ENCODE results near the gene EVC2.

The EVC2 gene

GRCh38 chr4:5640096-5640495 lies 68.3 kb downstream of the EVC2 start:
- H3K27me3 Mint-ChIP-seq = no peaks in the 10 kb centered on the region
- no peaks in the 10 kb centered on the region for H3K4me1 Mint-ChIP-seq (ENCODE audit: low read depth)
- H3K36me3 Mint-ChIP-seq (ENCODE audit: low read depth) = no peaks in the 10 kb centered on the region
- no peak overlapping the region for H3K27ac Mint-ChIP-seq
- no peaks in the 10 kb centered on the region for H3K9me3 Mint-ChIP-seq
- no peak overlapping the region for H3K4me3 Mint-ChIP-seq

DNA sequence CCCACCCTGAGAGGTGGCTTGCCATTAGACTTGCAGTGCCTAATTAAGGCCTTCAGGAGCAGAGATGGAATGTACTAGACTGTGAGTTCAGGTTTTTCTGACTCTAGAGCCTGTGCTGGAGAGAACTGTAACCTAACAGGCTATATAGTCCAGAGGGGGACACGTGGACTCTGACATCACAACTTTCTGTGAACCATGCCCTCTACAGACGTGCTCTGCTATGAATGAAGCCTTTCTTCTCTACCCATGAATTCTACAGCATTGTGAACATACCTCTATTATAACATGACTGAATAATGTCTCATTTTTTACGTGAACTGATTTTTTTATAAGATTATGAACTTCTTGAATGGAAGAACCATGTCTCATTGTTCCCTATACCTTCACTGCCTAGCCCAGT lies 68.8 kb downstream of the EVC2 start:
- Mint-ChIP-seq H3K4me1 (ENCODE audit: low read depth) (no peaks in the 10 kb centered on the region), H3K27ac (no peak overlapping the region), H3K36me3 (ENCODE audit: low read depth) (no peaks in the 10 kb centered on the region), H3K9me3 (no peaks in the 10 kb centered on the region), H3K4me3 (no peak overlapping the region), H3K27me3 (no peaks in the 10 kb centered on the region)

GRCh38 chr4:5638976-5639375 lies 69.4 kb downstream of the EVC2 start:
- no peaks in the 10 kb centered on the region for H3K36me3 Mint-ChIP-seq (ENCODE audit: low read depth)
- no peaks in the 10 kb centered on the region for H3K4me1 Mint-ChIP-seq (ENCODE audit: low read depth)
- H3K4me3 Mint-ChIP-seq = no peak overlapping the region
- H3K9me3 Mint-ChIP-seq = no peaks in the 10 kb centered on the region
- H3K27ac Mint-ChIP-seq = no peak overlapping the region
- no peaks in the 10 kb centered on the region for H3K27me3 Mint-ChIP-seq

- Mint-ChIP-seq H3K4me3 (no peak overlapping the region), H3K36me3 (ENCODE audit: low read depth) (no peaks in the 10 kb centered on the region), H3K27ac (no peak overlapping the region), H3K4me1 (ENCODE audit: low read depth) (no peaks in the 10 kb centered on the region), H3K27me3 (no peaks in the 10 kb centered on the region), H3K9me3 (no peaks in the 10 kb centered on the region)
Measured at GRCh38 chr4:5638316-5638715, 70.0 kb downstream of the EVC2 start.

DNA sequence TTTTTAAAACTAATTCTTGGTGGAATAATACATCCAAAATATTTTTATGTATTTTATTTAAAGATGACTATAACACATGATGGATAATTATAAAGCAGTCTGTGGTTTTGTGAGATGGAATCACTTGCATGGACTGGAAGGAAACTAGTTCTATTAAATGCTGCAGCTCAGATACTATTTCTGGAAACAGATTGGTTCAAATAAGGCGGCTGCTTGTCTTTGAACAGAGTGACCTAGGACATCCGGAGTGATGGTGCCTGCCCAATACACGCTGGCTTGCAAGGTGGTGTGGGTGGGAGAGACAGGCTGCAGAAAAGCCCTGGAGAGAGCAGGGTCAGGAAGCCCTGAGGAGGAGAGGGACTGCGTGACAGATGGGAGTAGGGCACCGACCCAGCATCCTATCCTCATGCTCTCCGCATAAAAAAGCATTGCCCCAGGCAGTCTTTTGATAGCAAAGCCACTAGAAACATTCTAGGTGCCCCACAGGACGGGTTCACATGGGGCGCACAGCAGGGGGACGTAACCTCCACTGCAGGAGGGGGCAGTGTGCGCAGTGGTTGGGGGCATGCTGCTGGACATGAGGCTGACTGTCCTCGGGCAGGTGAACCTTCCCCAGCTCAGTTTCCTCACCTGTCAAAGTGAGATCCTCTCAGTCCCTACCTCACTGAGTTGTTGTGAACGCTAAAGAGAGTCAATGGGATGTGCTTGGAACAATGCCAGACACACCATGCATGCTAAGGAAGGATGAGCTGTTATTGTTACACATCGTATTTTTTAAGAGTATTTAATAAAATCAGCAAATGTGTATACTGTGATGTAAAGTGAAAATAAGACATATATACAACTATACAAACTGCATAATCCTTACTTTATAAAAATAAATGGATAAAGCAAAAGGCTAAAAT lies 71.3 kb downstream of the EVC2 start:
- Mint-ChIP-seq H3K27ac (no peak overlapping the region), H3K36me3 (ENCODE audit: low read depth) (no peaks in the 10 kb centered on the region), H3K4me3 (no peak overlapping the region), H3K4me1 (ENCODE audit: low read depth) (no peaks in the 10 kb centered on the region), H3K9me3 (no peaks in the 10 kb centered on the region), H3K27me3 (no peaks in the 10 kb centered on the region)

DNA sequence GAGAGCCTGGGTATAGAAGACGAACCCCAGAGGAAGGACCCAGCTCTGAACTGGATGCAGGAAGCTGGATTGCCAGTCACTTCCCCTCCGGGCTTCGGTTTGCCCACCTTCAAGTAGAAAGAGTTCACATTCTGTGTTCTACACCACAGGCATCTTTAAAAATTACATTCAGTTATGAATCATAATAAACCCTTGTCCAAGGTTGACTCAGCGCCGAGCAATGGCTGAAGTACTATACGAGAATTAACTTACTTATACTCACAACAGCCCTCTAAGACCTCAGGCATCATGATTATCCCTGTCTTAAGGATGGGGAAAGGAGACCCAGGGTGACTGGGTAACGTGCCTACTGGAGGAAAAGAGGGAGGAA lies 72.5 kb downstream of the EVC2 start:
- Mint-ChIP-seq H3K27ac (no peak overlapping the region), H3K4me1 (ENCODE audit: low read depth) (no peaks in the 10 kb centered on the region), H3K27me3 (no peaks in the 10 kb centered on the region), H3K4me3 (no peak overlapping the region), H3K9me3 (no peaks in the 10 kb centered on the region), H3K36me3 (ENCODE audit: low read depth) (no peaks in the 10 kb centered on the region)

GRCh38 chr4:5632571-5632970 lies 75.8 kb downstream of the EVC2 start:
- Mint-ChIP-seq H3K27me3 (no peaks in the 10 kb centered on the region), H3K4me3 (no peak overlapping the region), H3K27ac (no peak overlapping the region), H3K4me1 (ENCODE audit: low read depth) (no peaks in the 10 kb centered on the region), H3K9me3 (no peaks in the 10 kb centered on the region), H3K36me3 (ENCODE audit: low read depth) (no peaks in the 10 kb centered on the region)

DNA sequence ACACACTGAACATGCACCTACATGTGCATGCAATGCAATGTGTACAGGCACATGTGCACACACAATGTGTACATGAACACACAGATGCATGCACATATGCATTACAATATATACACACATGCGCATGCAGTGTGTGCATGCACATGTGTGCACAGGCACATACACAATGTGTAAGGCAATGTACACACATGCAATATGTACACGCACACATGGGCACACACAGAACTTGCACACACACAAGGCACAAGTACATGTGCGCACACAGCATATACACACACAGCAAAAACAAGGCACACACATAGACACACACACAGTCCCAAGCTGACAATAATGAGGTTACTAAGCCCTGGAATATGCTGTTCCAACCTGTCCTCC lies 76.3 kb downstream of the EVC2 start:
- Mint-ChIP-seq H3K27ac (no peak overlapping the region), H3K36me3 (ENCODE audit: low read depth) (no peaks in the 10 kb centered on the region), H3K27me3 (no peaks in the 10 kb centered on the region), H3K4me1 (ENCODE audit: low read depth) (no peaks in the 10 kb centered on the region), H3K4me3 (no peak overlapping the region), H3K9me3 (no peaks in the 10 kb centered on the region)

DNA sequence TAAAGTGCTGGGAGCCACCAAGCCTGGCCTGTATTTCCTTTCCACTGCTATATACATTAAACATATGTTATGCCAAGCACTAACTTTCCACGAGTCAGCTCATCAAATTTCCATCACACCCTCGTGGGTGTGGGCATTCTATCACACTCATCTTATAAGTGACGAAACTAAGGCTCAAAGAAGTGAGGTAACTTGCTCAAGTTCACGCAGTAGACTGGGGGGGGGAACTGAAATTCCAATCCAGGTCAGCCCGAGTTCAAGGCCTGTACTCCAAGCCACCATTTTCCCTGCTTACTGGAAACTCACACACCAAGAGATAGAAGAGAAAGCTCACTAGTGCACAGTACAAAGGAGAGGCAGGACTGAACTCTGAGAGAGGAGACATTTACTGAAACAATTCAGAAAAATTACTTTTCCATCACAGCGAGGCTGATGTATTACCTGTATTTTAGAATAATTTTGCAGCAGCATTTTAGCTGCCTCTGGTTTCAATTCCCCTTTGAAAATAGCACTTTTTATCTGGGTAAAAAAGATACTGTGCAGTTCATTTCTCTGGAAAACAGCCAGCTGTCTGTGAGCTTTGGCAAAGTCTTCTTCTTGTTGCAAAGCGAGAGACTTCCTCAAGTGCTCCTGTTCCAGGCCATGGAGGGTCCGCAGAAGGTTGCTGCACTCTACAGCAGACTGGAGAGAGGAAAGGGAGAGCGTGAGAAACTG lies 76.8 kb downstream of the EVC2 start:
- H3K4me3 Mint-ChIP-seq = no peak overlapping the region
- no peaks in the 10 kb centered on the region for H3K27me3 Mint-ChIP-seq
- H3K9me3 Mint-ChIP-seq = no peaks in the 10 kb centered on the region
- no peaks in the 10 kb centered on the region for H3K4me1 Mint-ChIP-seq (ENCODE audit: low read depth)
- H3K36me3 Mint-ChIP-seq (ENCODE audit: low read depth) = no peaks in the 10 kb centered on the region
- H3K27ac Mint-ChIP-seq = no peak overlapping the region

DNA sequence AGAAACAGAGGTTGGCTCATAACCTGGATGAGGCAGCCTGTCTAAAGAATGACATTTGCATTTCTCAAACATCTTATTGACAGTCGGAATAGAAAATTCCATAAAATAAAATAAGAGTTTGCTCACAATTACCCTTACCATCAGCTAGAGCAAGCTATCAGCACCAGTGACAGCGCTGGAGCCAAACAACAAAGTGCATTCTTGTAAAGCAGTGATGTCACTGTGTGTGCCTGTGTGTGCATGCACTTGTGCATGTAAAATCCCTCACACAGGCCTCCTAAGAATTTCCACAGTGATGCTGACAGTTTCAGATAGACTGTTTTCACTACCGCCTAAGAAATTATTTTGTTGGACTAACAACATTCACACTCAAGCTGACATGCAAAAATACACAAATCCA lies 77.6 kb downstream of the EVC2 start:
- no peak overlapping the region for H3K27ac Mint-ChIP-seq
- H3K4me1 Mint-ChIP-seq (ENCODE audit: low read depth) = no peaks in the 10 kb centered on the region
- H3K36me3 Mint-ChIP-seq (ENCODE audit: low read depth) = no peaks in the 10 kb centered on the region
- H3K9me3 Mint-ChIP-seq = no peaks in the 10 kb centered on the region
- no peak overlapping the region for H3K4me3 Mint-ChIP-seq
- no peaks in the 10 kb centered on the region for H3K27me3 Mint-ChIP-seq

- Mint-ChIP-seq H3K4me1 (ENCODE audit: low read depth) (no peaks in the 10 kb centered on the region), H3K36me3 (ENCODE audit: low read depth) (no peaks in the 10 kb centered on the region), H3K27ac (no peak overlapping the region), H3K9me3 (no peaks in the 10 kb centered on the region), H3K27me3 (no peaks in the 10 kb centered on the region), H3K4me3 (no peak overlapping the region)
Measured at GRCh38 chr4:5629542-5629941, 78.8 kb downstream of the EVC2 start.

- Mint-ChIP-seq H3K4me1 (ENCODE audit: low read depth) (no peaks in the 10 kb centered on the region), H3K36me3 (ENCODE audit: low read depth) (no peaks in the 10 kb centered on the region), H3K9me3 (no peaks in the 10 kb centered on the region), H3K27ac (no peak overlapping the region), H3K27me3 (no peaks in the 10 kb centered on the region), H3K4me3 (no peak overlapping the region)
Measured at GRCh38 chr4:5626913-5627312, 81.4 kb downstream of the EVC2 start.

DNA sequence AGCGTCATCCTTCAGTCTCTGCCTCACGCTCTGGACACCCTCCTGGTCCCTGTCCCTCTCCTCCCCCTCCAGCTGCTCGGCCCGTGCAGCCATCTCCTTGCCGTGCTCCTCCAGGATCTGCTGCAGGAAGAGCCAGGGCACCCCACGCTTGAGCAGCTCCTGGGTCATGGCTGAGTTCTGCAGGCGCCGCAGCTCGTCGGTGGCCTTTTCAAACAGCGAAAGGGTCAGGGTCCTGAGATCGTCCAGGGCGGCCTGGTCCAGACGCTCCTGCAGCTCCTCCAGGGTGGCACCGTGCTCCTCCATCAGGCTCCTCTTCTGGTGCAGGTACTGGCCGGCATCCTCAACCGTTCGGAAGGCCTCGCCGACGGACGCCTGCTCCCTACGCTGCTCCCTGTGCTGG lies 85.8 kb downstream of the EVC2 start:
- no peaks in the 10 kb centered on the region for H3K36me3 Mint-ChIP-seq (ENCODE audit: low read depth)
- H3K4me1 Mint-ChIP-seq (ENCODE audit: low read depth) = no peaks in the 10 kb centered on the region
- H3K27me3 Mint-ChIP-seq = no peaks in the 10 kb centered on the region
- H3K27ac Mint-ChIP-seq = no peak overlapping the region
- no peak overlapping the region for H3K4me3 Mint-ChIP-seq
- no peaks in the 10 kb centered on the region for H3K9me3 Mint-ChIP-seq

- Mint-ChIP-seq H3K9me3 (no peaks in the 10 kb centered on the region), H3K36me3 (ENCODE audit: low read depth) (no peaks in the 10 kb centered on the region), H3K27ac (no peak overlapping the region), H3K27me3 (no peaks in the 10 kb centered on the region), H3K4me1 (ENCODE audit: low read depth) (no peaks in the 10 kb centered on the region), H3K4me3 (no peak overlapping the region)
Measured at GRCh38 chr4:5619913-5620625, 88.3 kb downstream of the EVC2 start.

Measured in stimulated activated naive CD8-positive, alpha-beta T cell treated with anti-CD3 and anti-CD28 coated beads, Interleukin-15, Interleukin-2, amounts not matched to agents 100 ng/mL and 50 ng/mL, for 24 hours (primary cell).